GM10266 (cell line): ENCODE results near the gene STPG1.

Source experiments
- DNase-seq: peaks from one replicate; pipeline ENCODE4 v3.0.0; 2012; ENCODE audit errors: extremely low spot score
- CTCF ChIP-seq: IDR thresholded peaks from 2 replicates; pipeline ENCODE4 v1.5.1; 2012; ENCODE audit warnings: mild to moderate bottlenecking, low read depth; ENCODE audit not compliant: control insufficient read depth, insufficient read depth; ENCODE audit errors: missing control alignments

Gene STPG1

GRCh38 chr1:24317956-24318614 lies 95.5 kb downstream of the STPG1 start:
- TF ChIP-seq CTCF: no peak
- DNase-seq: no peak

- TF ChIP-seq CTCF: no peak
- DNase-seq: no peak
Observed at GRCh38 chr1:24317081-24317480, 96.5 kb downstream of the STPG1 start.

GRCh38 chr1:24316645-24317044 lies 96.9 kb downstream of the STPG1 start:
- no peak for DNase-seq
- no peak for TF ChIP-seq CTCF

GRCh38 chr1:24315391-24315790 lies 98.2 kb downstream of the STPG1 start:
- no peak for TF ChIP-seq CTCF

GRCh38 chr1:24311741-24312140 lies 101.8 kb downstream of the STPG1 start:
- DNase-seq: no peak
- no peak for TF ChIP-seq CTCF

More at GRCh38 chr1:24315391-24315790, 98.2 kb downstream of the STPG1 start:
- DNase-seq: no peak

GRCh38 chr1:24311234-24311633 lies 102.3 kb downstream of the STPG1 start:
- no peak for DNase-seq
- no peak for TF ChIP-seq CTCF

GRCh38 chr1:24309762-24310485 lies 103.7 kb downstream of the STPG1 start:
- no peak for TF ChIP-seq CTCF
- no peak for DNase-seq
